Colon (tissue), 2 donors: ENCODE results near the gene NDP.

Experiments
- FAIRE-seq: peaks from 2 replicates; lab custom pipeline; 2012; peaks lifted over from hg19 to GRCh38; lab: Jason Lieb, UNC
- donor health status: control.
- donor health status: control.

Gene NDP, protein sequence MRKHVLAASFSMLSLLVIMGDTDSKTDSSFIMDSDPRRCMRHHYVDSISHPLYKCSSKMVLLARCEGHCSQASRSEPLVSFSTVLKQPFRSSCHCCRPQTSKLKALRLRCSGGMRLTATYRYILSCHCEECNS

GRCh38 chrX:43973249-43974099, at the start of gene NDP:
Gene NDP, minus strand, starts transcription at chrX:43973390. Its CDS starts 14,745 bp downstream, at chrX:43958645.
- FAIRE-seq, result no peak

DNA sequence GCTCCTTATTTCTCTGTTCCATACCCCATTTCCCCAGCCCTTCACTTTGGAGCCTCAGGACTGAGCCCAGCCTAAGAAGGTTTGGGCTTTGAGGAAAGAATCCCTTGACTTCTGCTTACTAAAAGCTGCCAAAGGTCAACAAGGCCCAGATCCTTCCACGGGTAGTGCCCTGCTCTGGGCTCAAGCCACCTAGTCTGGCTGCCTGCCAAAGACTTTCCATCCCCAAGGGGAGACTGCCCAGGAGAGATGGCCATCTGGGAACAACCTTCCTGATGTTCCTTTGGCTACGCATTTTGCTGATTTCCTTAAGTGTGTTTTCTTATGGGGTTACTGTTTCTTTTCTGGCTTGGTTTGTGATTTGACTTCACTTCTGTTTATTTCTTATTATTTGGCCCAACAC, 49.8 kb upstream of the NDP start:
- FAIRE-seq, result no peak

- FAIRE-seq, result no peak
Measured at GRCh38 chrX:44020693-44021092, 47.5 kb upstream of the NDP start.

GRCh38 chrX:44019911-44020310, 46.7 kb upstream of the NDP start:
- FAIRE-seq, result no peak

- no peak for FAIRE-seq
Measured at GRCh38 chrX:44017676-44018075, 44.5 kb upstream of the NDP start.

GRCh38 chrX:44016906-44017305, 43.7 kb upstream of the NDP start:
- FAIRE-seq, result no peak

- FAIRE-seq, result no peak
Measured at GRCh38 chrX:44012484-44013096, 39.4 kb upstream of the NDP start.

- no peak for FAIRE-seq
Measured at GRCh38 chrX:44011506-44011905, 38.3 kb upstream of the NDP start.

GRCh38 chrX:44010626-44011025, 37.4 kb upstream of the NDP start:
- FAIRE-seq, result no peak

DNA sequence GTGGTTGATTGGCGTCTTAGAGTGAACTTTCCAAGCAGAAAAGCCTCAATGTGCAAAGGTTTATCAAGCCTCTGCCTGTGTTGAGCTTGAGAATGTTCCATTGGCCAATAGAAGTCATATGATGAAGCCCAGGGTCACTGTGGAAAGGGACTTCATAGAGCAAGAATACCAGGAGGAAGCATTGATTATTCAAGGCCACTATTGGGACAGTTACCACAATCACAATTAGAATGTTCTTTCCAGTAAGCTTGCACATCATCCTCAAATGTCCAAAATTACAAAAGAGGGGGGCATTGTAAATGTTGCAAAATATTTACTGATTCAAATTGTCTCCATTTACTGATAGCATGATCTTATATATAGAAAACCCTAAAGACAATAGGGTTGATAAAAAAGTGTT, 32.9 kb upstream of the NDP start:
- FAIRE-seq, result no peak

- FAIRE-seq, result no peak
Measured at GRCh38 chrX:44003975-44004374, 30.8 kb upstream of the NDP start.

DNA sequence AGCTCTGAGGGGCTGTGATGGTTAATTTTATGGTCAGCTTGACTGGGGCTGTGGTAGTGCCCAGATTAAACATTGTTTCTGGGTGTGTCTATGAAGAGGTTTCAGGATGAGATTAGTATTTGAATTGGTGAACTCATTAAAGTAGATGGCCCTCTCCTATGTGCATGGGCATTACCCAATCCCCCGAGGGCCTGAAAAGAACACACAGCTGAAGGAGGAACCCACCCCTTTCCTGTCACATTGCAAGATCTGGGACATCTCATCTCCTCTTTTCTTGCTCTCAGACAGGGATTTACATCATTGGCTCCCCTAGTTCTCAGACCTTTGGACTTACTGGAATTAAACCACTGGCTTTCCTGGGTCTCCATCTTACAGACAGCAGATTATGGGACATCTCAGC, 29.4 kb upstream of the NDP start:
- FAIRE-seq, result no peak

- FAIRE-seq, result no peak
Measured at GRCh38 chrX:43998374-43998773, 25.2 kb upstream of the NDP start.

- FAIRE-seq, result no peak
Measured at GRCh38 chrX:43996491-43996890, 23.3 kb upstream of the NDP start.

DNA sequence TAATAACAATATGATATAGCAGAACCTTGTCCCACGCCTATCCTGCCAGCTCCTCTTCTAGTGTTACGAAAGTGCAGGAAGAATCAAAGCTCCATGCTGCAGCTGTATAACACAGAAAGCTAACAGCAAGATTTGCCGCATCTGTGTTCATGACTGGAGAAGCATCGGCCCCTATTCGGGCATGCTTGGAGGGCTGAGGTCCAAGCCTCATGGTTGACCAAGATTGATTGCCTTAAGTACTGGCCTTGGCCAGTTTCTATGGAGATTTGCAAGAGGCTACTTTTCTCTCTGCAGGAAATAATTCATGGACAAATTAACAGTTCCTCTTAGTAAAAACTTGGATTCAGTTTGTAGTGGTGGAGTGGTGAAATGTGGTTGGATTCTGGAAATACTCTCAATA, 12.9 kb upstream of the NDP start:
- no peak for FAIRE-seq

- peak; percentile 24 for FAIRE-seq
Measured at GRCh38 chrX:43985511-43985910, 12.3 kb upstream of the NDP start.

DNA sequence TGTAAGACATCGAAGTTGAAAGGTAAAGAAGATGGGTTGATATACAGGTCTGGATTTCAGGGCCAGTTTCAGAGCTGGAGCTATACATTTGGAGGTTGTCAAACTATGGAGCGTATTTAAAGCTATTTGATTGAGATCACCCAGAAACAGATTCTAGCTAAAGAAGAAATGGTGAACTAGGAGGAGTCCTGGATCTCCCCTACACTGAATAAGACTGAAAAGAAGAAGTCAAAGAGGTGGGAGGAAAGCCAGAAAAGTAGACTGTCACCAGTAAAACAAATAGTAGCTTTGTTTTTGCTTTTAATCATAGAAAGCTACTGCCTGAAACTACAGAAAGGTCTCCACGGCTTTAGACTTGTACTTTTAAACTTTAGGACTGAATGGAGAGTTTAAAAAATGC, 5.0 kb upstream of the NDP start:
- FAIRE-seq, result no peak

DNA sequence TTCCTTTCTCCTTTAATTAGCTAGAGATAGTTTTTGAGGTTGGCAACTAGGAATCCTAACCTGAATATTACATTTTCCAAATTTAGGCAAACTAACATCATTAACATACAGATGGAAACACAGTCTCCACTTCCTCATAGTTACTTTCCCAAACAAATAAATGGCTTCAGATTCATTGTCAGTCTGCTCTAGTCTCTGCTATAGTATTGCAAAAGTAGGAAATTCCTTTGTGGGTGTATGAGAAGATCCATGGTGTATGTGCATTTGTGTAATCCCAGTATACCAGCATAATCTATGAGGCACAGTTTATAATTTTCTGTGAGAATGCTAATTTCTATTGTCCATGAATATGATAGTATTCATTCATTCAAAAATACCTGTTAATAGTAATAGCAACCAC, 3.0 kb upstream of the NDP start:
- FAIRE-seq, result no peak

- FAIRE-seq, result no peak
Measured at GRCh38 chrX:43975796-43976195, 2.6 kb upstream of the NDP start.

DNA sequence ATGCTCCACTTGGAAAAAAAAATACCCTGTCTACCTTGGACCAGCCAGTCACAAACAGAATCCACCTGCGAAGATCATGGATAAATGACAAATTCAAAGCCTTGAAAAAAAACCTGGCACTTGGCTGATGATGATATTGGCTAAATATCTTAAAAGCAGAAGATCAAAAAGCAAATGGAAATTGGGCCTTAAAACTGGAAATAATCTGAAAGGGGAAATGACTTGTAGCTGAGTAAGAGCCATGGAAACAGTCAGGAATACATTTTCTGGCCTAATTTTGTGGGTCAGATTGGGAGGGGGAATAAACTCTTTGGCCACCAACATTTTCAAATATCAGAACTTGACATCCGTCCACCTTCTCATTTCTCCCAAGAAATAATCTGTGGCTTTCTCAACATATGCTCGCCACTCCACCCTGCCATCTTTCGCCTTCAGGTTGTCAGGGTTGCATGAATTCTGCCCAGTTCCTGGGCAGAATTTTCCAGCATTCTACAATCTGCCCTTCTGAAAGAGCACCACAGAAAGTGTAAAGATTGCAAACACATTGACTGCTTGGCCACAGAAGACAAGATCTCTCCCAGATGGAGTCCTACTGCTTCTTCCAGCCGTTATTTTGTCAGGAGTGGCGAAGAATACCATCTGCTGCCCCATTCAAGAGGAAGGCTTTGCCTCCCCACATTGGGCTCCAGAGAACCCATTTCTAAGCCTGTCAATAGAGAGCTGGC, 1.7 kb upstream of the NDP start:
- no peak for FAIRE-seq

GRCh38 chrX:43974100-43974475, 898 bp upstream of the NDP start:
- no peak for FAIRE-seq

DNA sequence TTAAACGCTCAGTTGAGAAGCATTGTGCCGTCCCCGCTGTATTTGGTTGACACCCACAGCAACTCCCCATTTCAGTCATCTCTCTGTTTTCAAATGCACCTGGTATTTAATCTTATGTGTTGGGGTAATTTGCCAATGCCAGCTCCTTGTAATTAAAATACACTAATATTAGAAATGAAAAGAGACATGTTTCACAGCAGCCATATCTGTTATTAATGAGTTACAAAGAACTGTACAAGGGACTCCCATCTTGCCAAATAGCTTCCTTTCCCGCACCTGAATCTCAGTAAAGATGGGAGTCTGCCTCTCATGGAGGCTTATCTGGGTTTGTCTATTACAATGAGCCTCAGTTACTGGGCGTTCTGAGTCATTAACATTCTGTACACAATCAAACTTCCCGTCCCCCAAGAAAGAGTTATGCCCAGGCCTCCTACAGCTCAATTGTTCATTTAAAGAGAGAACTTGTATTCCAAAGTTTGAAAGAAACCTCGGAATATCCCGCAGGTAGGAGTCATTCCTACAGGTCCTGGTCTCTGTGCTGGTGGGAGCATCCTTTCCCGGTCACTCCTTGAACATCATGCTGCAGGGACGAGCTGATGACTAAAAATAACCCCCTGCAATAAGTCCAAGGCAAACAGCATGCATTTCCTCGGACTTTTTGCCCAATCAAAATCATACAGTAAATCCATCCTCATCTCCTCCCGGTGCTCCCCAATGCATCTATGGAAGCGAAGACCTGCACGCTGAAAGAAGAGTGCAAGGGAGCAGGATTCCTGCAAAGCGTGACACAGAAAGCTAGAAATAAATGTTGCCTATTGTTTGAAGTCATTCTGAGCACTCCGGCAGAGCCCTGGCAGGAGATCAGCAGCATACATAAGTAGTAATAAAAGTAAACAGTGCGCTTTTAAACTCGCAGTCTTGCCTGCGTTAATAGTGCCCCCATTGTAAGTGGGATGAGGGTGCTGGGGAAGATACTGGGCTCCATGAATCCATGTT, 926 bp downstream of the NDP start:
- FAIRE-seq, result no peak
